HepG2 (cell line): ENCODE results near the gene ZWILCH. TPM values are rescaled to one million over a fixed set of nuclear protein-coding genes. Genes with fewer than 3 reads are reported as not detected.

Source experiments
- AHR ChIP-seq: IDR thresholded peaks from 2 replicates; pipeline ENCODE4 v1.6.1; 2018; ENCODE audit warnings: missing genetic modification reagents, missing compliant biosample characterization
- HNRNPLL ChIP-seq: fragments of 200-400 bp; formaldehyde crosslinking; IDR thresholded peaks from 2 replicates; pipeline ENCODE4 v1.6.1; 2017; ENCODE audit warnings: mild to moderate bottlenecking, low read depth, low read length; ENCODE audit not compliant: poor library complexity, severe bottlenecking
- KAT2B ChIP-seq: fragments of 150-350 bp; IDR thresholded peaks from 2 replicates; pipeline ENCODE4 v1.6.1; 2014; ENCODE audit warnings: low read depth, low read length, borderline replicate concordance
- NBN ChIP-seq: fragments of 450-650 bp; conservative IDR thresholded peaks from 2 replicates; pipeline ENCODE4 v1.6.1; 2017
- NFKBIZ ChIP-seq: IDR thresholded peaks from 2 replicates; pipeline ENCODE4 v1.6.1; 2018; ENCODE audit warnings: missing genetic modification reagents, missing compliant biosample characterization
- PHB2 ChIP-seq: fragments of 450-650 bp; IDR thresholded peaks from 2 replicates; pipeline ENCODE4 v1.6.1; 2018; ENCODE audit not compliant: partially characterized antibody
- POLR2A ChIP-seq, 2 experiments: IDR thresholded peaks; 2 replicates each; pipeline ENCODE4 v1.6.1; 2011; ENCODE audit warnings: low read depth in 2 of 2, low read length in 2 of 2, mild to moderate bottlenecking in 1 of 2, moderate library complexity in 1 of 2; ENCODE audit not compliant: insufficient read depth in 1 of 2
- PRMT3 ChIP-seq: sonication (generic); formaldehyde crosslinking; IDR thresholded peaks from 2 replicates; pipeline ENCODE4 v1.8.1; 2022; ENCODE audit warnings: low read depth, mild to moderate bottlenecking, moderate library complexity, missing genetic modification reagents, borderline replicate concordance
- ZBTB7B ChIP-seq: sonication (generic); formaldehyde crosslinking; IDR thresholded peaks from 2 replicates; pipeline ENCODE4 v1.4.0; 2020; ENCODE audit warnings: missing genetic modification reagents
- ZNF329 ChIP-seq: sonication (generic); formaldehyde crosslinking; IDR thresholded peaks from 2 replicates; pipeline ENCODE4 v1.9.0; 2021; ENCODE audit warnings: low read depth, mild to moderate bottlenecking, missing genetic modification reagents
- ZNF44 ChIP-seq: sonication (generic); formaldehyde crosslinking; IDR thresholded peaks from 2 replicates; pipeline ENCODE4 v1.5.1; 2020; ENCODE audit warnings: mild to moderate bottlenecking, missing genetic modification reagents
- ZNF672 ChIP-seq: sonication (generic); formaldehyde crosslinking; IDR thresholded peaks from 2 replicates; pipeline ENCODE4 v1.8.1; 2022; ENCODE audit warnings: missing genetic modification reagents
- polyA plus RNA-seq, 8 experiments: library from polyadenylated mRNA; depleted of rRNA in 3 of 8; stranded (reverse) in 7 of 8; unstranded in 1 of 8; fragments of >200 nt; fragmentation: Illumina TruSeq in 4 of 8; extraction: Trizol in 4 of 8; gene quantifications; 2 replicates each; pipeline versions ENCODE4 v1.2.1 to v1.2.3, GENCODE V29; 2011 to 2016; ENCODE audit warnings: low read depth in 4 of 8, missing spikeins in 1 of 8, mixed read lengths in 1 of 8; ENCODE audit not compliant: insufficient read depth in 1 of 8
- total RNA-seq, 5 experiments: library from RNA; depleted of rRNA; stranded (reverse); fragments of >200 nt; fragmentation: Illumina TruSeq; extraction: Trizol; gene quantifications; 2 replicates each; pipeline ENCODE4 v1.2.3, GENCODE V29; 2016; ENCODE audit warnings: low read depth in 1 of 5
- TF ChIP-seq, protein P1 (sequence below): sonication (generic); formaldehyde crosslinking; IDR thresholded peaks from 2 replicates; pipeline ENCODE4 v1.5.0; 2020; ENCODE audit warnings: missing genetic modification reagents
- TF ChIP-seq, protein P2 (sequence below): sonication (generic); formaldehyde crosslinking; IDR thresholded peaks from 2 replicates; pipeline ENCODE4 v1.5.1; 2020; ENCODE audit warnings: missing genetic modification reagents, mild to moderate bottlenecking, borderline replicate concordance
- TF ChIP-seq, protein P3 (sequence below): sonication (generic); formaldehyde crosslinking; conservative IDR thresholded peaks from 2 replicates; pipeline ENCODE4 v1.4.0; 2020; ENCODE audit warnings: mild to moderate bottlenecking, missing genetic modification reagents, moderate library complexity

ZWILCH gene
- total and polyA plus RNA-seq, 2 of the 13 experiments (the other 11 are each of a cell fraction or from before 2014, with no cell fraction given): 9.5 to 27.8 TPM

DNA sequence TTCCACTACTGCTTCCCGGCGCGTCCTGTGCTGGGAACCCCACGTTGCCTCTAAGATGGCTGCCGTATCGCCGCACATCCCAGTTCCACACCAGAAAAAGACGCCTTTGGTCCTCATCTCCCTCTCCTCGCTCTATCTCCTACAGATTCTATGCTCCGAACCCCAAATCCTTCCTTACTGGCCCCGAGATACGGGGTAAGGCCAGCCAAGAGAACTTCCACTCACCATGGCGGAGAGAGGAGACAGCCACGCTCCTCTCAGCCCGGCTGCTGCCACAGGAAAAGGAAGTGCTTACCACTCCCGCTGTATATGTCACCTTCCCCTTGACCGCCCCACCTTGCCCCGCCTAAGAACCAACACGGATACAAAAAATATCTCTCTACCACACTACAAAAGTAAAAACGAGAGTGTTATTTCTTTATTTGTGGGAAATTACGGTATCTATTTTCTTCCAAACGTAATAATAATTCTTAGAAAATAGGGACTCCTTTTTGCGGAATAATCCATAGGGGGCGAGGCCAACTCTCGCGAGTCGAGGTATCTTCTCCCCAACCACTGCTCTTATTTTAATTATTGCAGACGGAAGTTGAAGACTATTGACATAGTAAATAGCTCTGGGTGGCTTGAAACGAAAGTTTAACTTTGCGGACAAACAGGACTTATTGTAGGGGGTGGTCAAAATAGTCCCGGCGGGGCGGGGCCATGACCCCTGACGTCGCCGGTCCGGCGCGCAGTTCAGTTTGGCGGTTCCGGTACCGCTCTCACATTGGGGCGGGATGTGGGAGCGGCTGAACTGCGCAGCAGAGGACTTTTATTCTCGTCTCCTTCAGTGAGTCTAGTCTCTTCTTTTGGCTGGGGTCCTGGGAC lies at the start of gene ZWILCH, which contains the start of gene RPL4 (continued):
- TF ChIP-seq, protein P1, sequence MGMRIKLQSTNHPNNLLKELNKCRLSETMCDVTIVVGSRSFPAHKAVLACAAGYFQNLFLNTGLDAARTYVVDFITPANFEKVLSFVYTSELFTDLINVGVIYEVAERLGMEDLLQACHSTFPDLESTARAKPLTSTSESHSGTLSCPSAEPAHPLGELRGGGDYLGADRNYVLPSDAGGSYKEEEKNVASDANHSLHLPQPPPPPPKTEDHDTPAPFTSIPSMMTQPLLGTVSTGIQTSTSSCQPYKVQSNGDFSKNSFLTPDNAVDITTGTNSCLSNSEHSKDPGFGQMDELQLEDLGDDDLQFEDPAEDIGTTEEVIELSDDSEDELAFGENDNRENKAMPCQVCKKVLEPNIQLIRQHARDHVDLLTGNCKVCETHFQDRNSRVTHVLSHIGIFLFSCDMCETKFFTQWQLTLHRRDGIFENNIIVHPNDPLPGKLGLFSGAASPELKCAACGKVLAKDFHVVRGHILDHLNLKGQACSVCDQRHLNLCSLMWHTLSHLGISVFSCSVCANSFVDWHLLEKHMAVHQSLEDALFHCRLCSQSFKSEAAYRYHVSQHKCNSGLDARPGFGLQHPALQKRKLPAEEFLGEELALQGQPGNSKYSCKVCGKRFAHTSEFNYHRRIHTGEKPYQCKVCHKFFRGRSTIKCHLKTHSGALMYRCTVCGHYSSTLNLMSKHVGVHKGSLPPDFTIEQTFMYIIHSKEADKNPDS (CRISPR knock-in tag): no peak
- TF ChIP-seq NFKBIZ (0 out of 2 replicates have a peak, but pooled peaks have one; percentile 17), NBN (no peak), ZNF44 (CRISPR knock-in tag) (no peak), AHR (no peak), ZBTB7B (CRISPR knock-in tag) (peak; percentile 11; the same call in 1 of the 2 replicates), HNRNPLL (peak; percentile 43), POLR2A (IDR thresholded peaks at IDR 0.05; ENCODE audit: insufficient read depth in 1 of 2, low read depth in 2 of 2, low read length in 2 of 2) (peak; percentile 94 to 96), PHB2 (no peak), ZNF329 (CRISPR knock-in tag) (no peak), PRMT3 (CRISPR knock-in tag) (0 out of 2 replicates have a peak, but pooled peaks have one; percentile 73), KAT2B (no peak), ZNF672 (CRISPR knock-in tag) (no peak)
- TF ChIP-seq, protein P2, sequence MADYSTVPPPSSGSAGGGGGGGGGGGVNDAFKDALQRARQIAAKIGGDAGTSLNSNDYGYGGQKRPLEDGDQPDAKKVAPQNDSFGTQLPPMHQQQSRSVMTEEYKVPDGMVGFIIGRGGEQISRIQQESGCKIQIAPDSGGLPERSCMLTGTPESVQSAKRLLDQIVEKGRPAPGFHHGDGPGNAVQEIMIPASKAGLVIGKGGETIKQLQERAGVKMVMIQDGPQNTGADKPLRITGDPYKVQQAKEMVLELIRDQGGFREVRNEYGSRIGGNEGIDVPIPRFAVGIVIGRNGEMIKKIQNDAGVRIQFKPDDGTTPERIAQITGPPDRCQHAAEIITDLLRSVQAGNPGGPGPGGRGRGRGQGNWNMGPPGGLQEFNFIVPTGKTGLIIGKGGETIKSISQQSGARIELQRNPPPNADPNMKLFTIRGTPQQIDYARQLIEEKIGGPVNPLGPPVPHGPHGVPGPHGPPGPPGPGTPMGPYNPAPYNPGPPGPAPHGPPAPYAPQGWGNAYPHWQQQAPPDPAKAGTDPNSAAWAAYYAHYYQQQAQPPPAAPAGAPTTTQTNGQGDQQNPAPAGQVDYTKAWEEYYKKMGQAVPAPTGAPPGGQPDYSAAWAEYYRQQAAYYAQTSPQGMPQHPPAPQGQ (CRISPR knock-in tag): 0 out of 2 replicates have a peak, but pooled peaks have one; percentile 37
- TF ChIP-seq, protein P3, sequence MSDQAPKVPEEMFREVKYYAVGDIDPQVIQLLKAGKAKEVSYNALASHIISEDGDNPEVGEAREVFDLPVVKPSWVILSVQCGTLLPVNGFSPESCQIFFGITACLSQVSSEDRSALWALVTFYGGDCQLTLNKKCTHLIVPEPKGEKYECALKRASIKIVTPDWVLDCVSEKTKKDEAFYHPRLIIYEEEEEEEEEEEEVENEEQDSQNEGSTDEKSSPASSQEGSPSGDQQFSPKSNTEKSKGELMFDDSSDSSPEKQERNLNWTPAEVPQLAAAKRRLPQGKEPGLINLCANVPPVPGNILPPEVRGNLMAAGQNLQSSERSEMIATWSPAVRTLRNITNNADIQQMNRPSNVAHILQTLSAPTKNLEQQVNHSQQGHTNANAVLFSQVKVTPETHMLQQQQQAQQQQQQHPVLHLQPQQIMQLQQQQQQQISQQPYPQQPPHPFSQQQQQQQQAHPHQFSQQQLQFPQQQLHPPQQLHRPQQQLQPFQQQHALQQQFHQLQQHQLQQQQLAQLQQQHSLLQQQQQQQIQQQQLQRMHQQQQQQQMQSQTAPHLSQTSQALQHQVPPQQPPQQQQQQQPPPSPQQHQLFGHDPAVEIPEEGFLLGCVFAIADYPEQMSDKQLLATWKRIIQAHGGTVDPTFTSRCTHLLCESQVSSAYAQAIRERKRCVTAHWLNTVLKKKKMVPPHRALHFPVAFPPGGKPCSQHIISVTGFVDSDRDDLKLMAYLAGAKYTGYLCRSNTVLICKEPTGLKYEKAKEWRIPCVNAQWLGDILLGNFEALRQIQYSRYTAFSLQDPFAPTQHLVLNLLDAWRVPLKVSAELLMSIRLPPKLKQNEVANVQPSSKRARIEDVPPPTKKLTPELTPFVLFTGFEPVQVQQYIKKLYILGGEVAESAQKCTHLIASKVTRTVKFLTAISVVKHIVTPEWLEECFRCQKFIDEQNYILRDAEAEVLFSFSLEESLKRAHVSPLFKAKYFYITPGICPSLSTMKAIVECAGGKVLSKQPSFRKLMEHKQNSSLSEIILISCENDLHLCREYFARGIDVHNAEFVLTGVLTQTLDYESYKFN (CRISPR knock-in tag): 0 out of 2 replicates have a peak, but pooled peaks have one; percentile 25
